H1 (cell line): Measurements from ENCODE around the gene WDR27. TPM values are rescaled to one million over a fixed set of nuclear protein-coding genes. Genes with fewer than 3 reads are reported as not detected.

Experiments
- CTCF ChIA-PET: fragments of 300-600 bp; sonication (Branson Sonifier 250); formaldehyde crosslinking; loops from one replicate; lab custom pipeline; 2021; ENCODE audit not compliant: partially characterized antibody; lab: Charles Lee
- POLR2A ChIA-PET: fragments of 300-600 bp; sonication (Branson Sonifier 250); formaldehyde crosslinking; loops from one replicate; lab custom pipeline; 2021; ENCODE audit warnings: inconsistent platforms; ENCODE audit not compliant: partially characterized antibody; lab: Charles Lee
- DNase-seq, 2 experiments: peaks; one replicate each; pipeline versions ENCODE4 v3.0.0 to v3.0.0-alpha.2; 2010 to 2022; ENCODE audit warnings: low spot score in 2 of 2, low read depth in 1 of 2, mixed read lengths in 1 of 2
- FAIRE-seq: peaks from 2 replicates; lab custom pipeline; 2011; peaks lifted over from hg19 to GRCh38; lab: Jason Lieb, UNC
- H2AFZ ChIP-seq: 2 replicates; pipeline ENCODE4 v1.8.1; 2012; ENCODE audit warnings: low read length, inconsistent platforms
- H2AK5ac ChIP-seq: 2 replicates; pipeline ENCODE4 v1.6.1; 2013; ENCODE audit warnings: low read depth, low read length
- H2BK120ac ChIP-seq: replicated peaks from 2 replicates; pipeline ENCODE3; 2013; ENCODE audit warnings: low read depth, low read length, inconsistent platforms
- H2BK12ac ChIP-seq: 2 replicates; pipeline ENCODE4 v1.6.1; 2013; ENCODE audit warnings: low read depth, low read length
- H2BK15ac ChIP-seq: 2 replicates; pipeline ENCODE4 v1.6.1; 2013; ENCODE audit warnings: low read length
- H2BK20ac ChIP-seq: 2 replicates; pipeline ENCODE4 v1.6.1; 2013; ENCODE audit warnings: low read length
- H2BK5ac ChIP-seq: 2 replicates; pipeline ENCODE4 v1.6.1; 2013; ENCODE audit warnings: low read depth, low read length
- H3K14ac ChIP-seq: 2 replicates; pipeline ENCODE4 v1.6.1; 2013; ENCODE audit warnings: inconsistent platforms; ENCODE audit not compliant: insufficient read length
- H3K18ac ChIP-seq: 2 replicates; pipeline ENCODE4 v1.6.1; 2013; ENCODE audit warnings: low read length; ENCODE audit errors: extremely low read depth
- H3K23ac ChIP-seq: 2 replicates; pipeline ENCODE4 v1.6.1; 2013; ENCODE audit warnings: inconsistent platforms; ENCODE audit not compliant: insufficient read length
- H3K23me2 ChIP-seq: 2 replicates; pipeline ENCODE4 v1.6.1; 2013; ENCODE audit warnings: low read depth, low read length
- H3K27ac ChIP-seq: 2 replicates; pipeline ENCODE4 v1.6.1; 2011; ENCODE audit warnings: low read depth, low read length, inconsistent platforms
- H3K27me3 ChIP-seq, 4 experiments: replicated peaks in 1 of 4; 1 replicate in 1 of 4; 2 replicates in 3 of 4; pipeline versions ENCODE4 v1.6.1 to v1.8.1; 2011 to 2013; ENCODE audit warnings: low read length in 3 of 4, mild to moderate bottlenecking in 3 of 4, inconsistent platforms in 2 of 4, mixed read lengths in 2 of 4, moderate library complexity in 1 of 4; ENCODE audit not compliant: control insufficient read depth in 3 of 4, insufficient read depth in 3 of 4; ENCODE audit errors: extremely low read depth in 1 of 4
- H3K36me3 ChIP-seq, 4 experiments: 2 replicates each; pipeline versions ENCODE4 v1.6.1 to v1.8.1; 2011 to 2013; ENCODE audit warnings: mild to moderate bottlenecking in 4 of 4, low read length in 3 of 4, moderate library complexity in 2 of 4, control low read depth in 1 of 4, inconsistent platforms in 1 of 4; ENCODE audit not compliant: insufficient read depth in 4 of 4, control insufficient read depth in 2 of 4
- H3K4ac ChIP-seq: replicated peaks from 2 replicates; pipeline ENCODE3; 2013; ENCODE audit warnings: low read length, low read depth, mixed read lengths, inconsistent platforms; ENCODE audit not compliant: insufficient read length
- H3K4me1 ChIP-seq, 4 experiments: replicated peaks in 1 of 4; 1 replicate in 1 of 4; 2 replicates in 3 of 4; pipeline versions ENCODE4 v1.6.1 to v1.8.1; 2011 to 2013; ENCODE audit warnings: low read length in 3 of 4, inconsistent platforms in 2 of 4, mixed read lengths in 1 of 4; ENCODE audit not compliant: insufficient read depth in 4 of 4, control insufficient read depth in 3 of 4
- H3K4me2 ChIP-seq, 2 experiments: 2 replicates each; pipeline versions ENCODE4 v1.6.1 to v1.8.1; 2011 to 2013; ENCODE audit warnings: low read depth in 2 of 2, low read length in 2 of 2, control low read depth in 1 of 2, inconsistent platforms in 1 of 2, mild to moderate bottlenecking in 1 of 2; ENCODE audit not compliant: insufficient read depth in 1 of 2
- H3K4me3 ChIP-seq, 4 experiments: fragments of 200-600, 300-600 bp in 1 of 4; sonication (generic), shearing (Covaris generic), sonication (Bioruptor Twin) in 1 of 4; 2 replicates each; pipeline versions ENCODE4 v1.5.1 to v1.8.1; 2011 to 2016; ENCODE audit warnings: low read length in 4 of 4, low read depth in 3 of 4, control low read depth in 2 of 4, inconsistent platforms in 2 of 4, mild to moderate bottlenecking in 2 of 4, mixed read lengths in 1 of 4, moderate library complexity in 1 of 4; ENCODE audit not compliant: insufficient read depth in 2 of 4; ENCODE audit errors: extremely low read depth in 1 of 4
- H3K56ac ChIP-seq: replicated peaks from 2 replicates; pipeline ENCODE3; 2013; ENCODE audit warnings: low read depth, mild to moderate bottlenecking, mixed read lengths, low read length, inconsistent platforms; ENCODE audit not compliant: insufficient read length
- H3K79me1 ChIP-seq: 2 replicates; pipeline ENCODE4 v1.6.1; 2013; ENCODE audit warnings: low read depth, low read length, control low read depth
- H3K79me2 ChIP-seq, 2 experiments: 2 replicates each; pipeline versions ENCODE4 v1.6.1 to v1.8.1; 2012 to 2013; ENCODE audit warnings: low read length in 2 of 2, mild to moderate bottlenecking in 2 of 2, inconsistent platforms in 1 of 2; ENCODE audit not compliant: insufficient read depth in 2 of 2, control insufficient read depth in 1 of 2
- H3K9ac ChIP-seq, 4 experiments: replicated peaks in 1 of 4; 1 replicate in 1 of 4; 2 replicates in 3 of 4; pipeline versions ENCODE4 v1.6.1 to v1.8.1; 2011 to 2013; ENCODE audit warnings: low read depth in 3 of 4, low read length in 3 of 4, control low read depth in 2 of 4, mild to moderate bottlenecking in 2 of 4, moderate library complexity in 2 of 4, inconsistent platforms in 1 of 4; ENCODE audit errors: extremely low read depth in 1 of 4
- H3K9me3 ChIP-seq, 2 experiments: 2 replicates each; pipeline versions ENCODE4 v1.6.1 to v1.8.1; 2012 to 2013; ENCODE audit warnings: mild to moderate bottlenecking in 2 of 2, moderate library complexity in 2 of 2, control low read depth in 1 of 2, inconsistent platforms in 1 of 2, low read depth in 1 of 2, low read length in 1 of 2, mixed read lengths in 1 of 2; ENCODE audit not compliant: insufficient read depth in 2 of 2
- H4K20me1 ChIP-seq, 2 experiments: replicated peaks in 1 of 2; 2 replicates each; pipeline versions ENCODE3 to v1.8.1; 2011 to 2013; ENCODE audit warnings: inconsistent platforms in 2 of 2, low read length in 2 of 2, mild to moderate bottlenecking in 1 of 2; ENCODE audit not compliant: insufficient read depth in 2 of 2, control insufficient read depth in 1 of 2
- H4K5ac ChIP-seq: 2 replicates; pipeline ENCODE4 v1.6.1; 2013; ENCODE audit warnings: low read length, low read depth, mixed read lengths, inconsistent platforms; ENCODE audit not compliant: insufficient read length
- H4K8ac ChIP-seq: 2 replicates; pipeline ENCODE4 v1.8.0; 2013; ENCODE audit warnings: mild to moderate bottlenecking, moderate library complexity, low read length, inconsistent platforms; ENCODE audit not compliant: insufficient read depth; ENCODE audit errors: extremely low read depth
- H4K91ac ChIP-seq: replicated peaks from 2 replicates; pipeline ENCODE3; 2013; ENCODE audit warnings: low read length, mixed read lengths, inconsistent platforms; ENCODE audit not compliant: insufficient read length
- NRF1 ChIP-seq: IDR thresholded peaks from 2 replicates; pipeline ENCODE4 v1.6.1; 2011; ENCODE audit warnings: mild to moderate bottlenecking, low read depth, low read length, improper control_type of control experiment
- RNF2 ChIP-seq: fragments of 200-900, 300-1000 bp; sonication (generic); IDR thresholded peaks from 2 replicates; pipeline ENCODE4 v1.7.1; 2016; ENCODE audit warnings: borderline replicate concordance, low read depth, mild to moderate bottlenecking, antibody characterized with exemption, low read length; ENCODE audit not compliant: poor library complexity, severe bottlenecking; ENCODE audit errors: missing control alignments
- SIX5 ChIP-seq: IDR thresholded peaks from 2 replicates; pipeline ENCODE4 v1.6.1; 2011; ENCODE audit warnings: mild to moderate bottlenecking, low read depth, low read length
- WGBS, 2 experiments: shearing (Covaris generic) in 1 of 2; methylation state at CpG; one replicate each; pipeline versions ENCODE4 v1.1.6 to v1.1.7; 2013 to 2015; ENCODE audit warnings: low lambda C conversion rate in 2 of 2, mixed read lengths in 2 of 2, inconsistent platforms in 1 of 2, low coverage in 1 of 2, missing lambda C conversion rate in 1 of 2; ENCODE audit not compliant: insufficient replicate concordance in 2 of 2, insufficient coverage in 1 of 2, insufficient read length in 1 of 2; ENCODE audit errors: extremely low coverage in 1 of 2, missing lambda C conversion rate in 1 of 2; 5-methylcytosine and 5-hydroxymethylcytosine counted together
- polyA plus RNA-seq, 7 experiments: library from polyadenylated mRNA; depleted of rRNA in 3 of 7; stranded (reverse) in 5 of 7; unstranded in 2 of 7; fragments of >200 nt in 5 of 7; fragments of 200-250 nt in 2 of 7; gene quantifications; 1 replicate in 5 of 7; 2 replicates in 1 of 7; 4 replicates in 1 of 7; pipeline versions ENCODE4 v1.2.1 to v1.2.3, GENCODE V29; 2011 to 2013; ENCODE audit warnings: missing spikeins in 2 of 7, mixed read lengths in 2 of 7
- total RNA-seq: library from RNA; stranded (reverse); fragmentation: NEBNext Ultra II Directional; extraction: Animal tissue kit (Norgen Biotek cat#: 25700); gene quantifications from 2 replicates; pipeline ENCODE4 v1.2.1, GENCODE V29; 2021

WDR27 gene
- total and polyA plus RNA-seq, 2 of the 8 experiments (the other 6 are each of a cell fraction or from before 2014, with no cell fraction given): 53.6 to 68.6 TPM

- 93% methylated on average over 12 of the region's 12 CpGs; no CpG with 5 or more reads in 1 of the 2 experiments for WGBS, 2 experiments
- Histone ChIP-seq H3K79me1 (no peaks in the 10 kb centered on the region), H3K4ac (no peak overlapping the region), H4K20me1 (no peaks in the 10 kb centered on the region), H3K4me2 (no peak overlapping the region), H4K5ac (no peak overlapping the region), H2BK120ac (no peak overlapping the region), H2BK5ac (no peak overlapping the region), H3K79me2 (no peaks in the 10 kb centered on the region), H3K27me3 (no peaks in the 10 kb centered on the region), H3K56ac (no peak overlapping the region), H2BK20ac (no peak overlapping the region), H3K27ac (no peak overlapping the region), H3K18ac (no peak overlapping the region), H2BK12ac (no peak overlapping the region), H3K14ac (no peak overlapping the region), H3K4me3 (no peak overlapping the region), H3K36me3 (no peaks in the 10 kb centered on the region), H2BK15ac (no peak overlapping the region), H2AK5ac (no peak overlapping the region), H3K23me2 (no peaks in the 10 kb centered on the region), H4K8ac (no peak overlapping the region), H3K4me1 (peaks cover 0 to 4% (median 1%) of the 10 kb centered on the region in 4 experiments; a peak in 1 of 7 replicates), H3K9ac (no peak overlapping the region), H2AFZ (no peak overlapping the region), H3K9me3 (no peaks in the 10 kb centered on the region), H3K23ac (no peak overlapping the region), H4K91ac (no peak overlapping the region)
- FAIRE-seq (no peak), DNase-seq (no peak)
- POLR2A ChIA-PET: no interaction called here
- TF ChIP-seq NRF1 (no peak), RNF2 (no peak), SIX5 (no peak)
- CTCF ChIA-PET: no interaction called here
Observed at GRCh38 chr6:169450097-169450496, 251.7 kb downstream of the WDR27 start.
